HCT116 (cell line): ENCODE data around the gene TMPRSS3.

ENCODE experiments used
- CTCF ChIP-seq, 3 experiments: fragments of 200-600 bp in 1 of 3; sonication (generic) in 1 of 3; IDR thresholded peaks in 2 of 3; conservative IDR thresholded peaks in 1 of 3; 2 replicates each; pipeline ENCODE4 v1.5.1; 2012 to 2017; ENCODE audit warnings: low read depth in 2 of 3, low read length in 2 of 3, antibody characterized with exemption in 1 of 3, borderline replicate concordance in 1 of 3, control low read depth in 1 of 3, mild to moderate bottlenecking in 1 of 3, mixed read lengths in 1 of 3, mixed run types in 1 of 3, moderate library complexity in 1 of 3; ENCODE audit not compliant: insufficient read depth in 1 of 3
- EGR1 ChIP-seq: IDR thresholded peaks from 2 replicates; pipeline ENCODE4 v1.6.1; 2012; ENCODE audit warnings: low read depth
- ELF1 ChIP-seq: IDR thresholded peaks from 2 replicates; pipeline ENCODE4 v1.6.1; 2012; ENCODE audit warnings: low read depth, borderline replicate concordance
- EZH2 ChIP-seq: fragments of 200-600 bp; sonication (generic); IDR thresholded peaks from 2 replicates; pipeline ENCODE4 v1.6.1; 2017; ENCODE audit warnings: antibody characterized with exemption, mixed run types
- EZH2phosphoT487 ChIP-seq: fragments of 200-600 bp; IDR thresholded peaks from 2 replicates; pipeline ENCODE4 v1.6.1; 2018; ENCODE audit warnings: antibody characterized with exemption, borderline replicate concordance
- POLR2A ChIP-seq: IDR thresholded peaks from 2 replicates; pipeline ENCODE4 v1.7.0; 2011; ENCODE audit warnings: borderline replicate concordance; ENCODE audit not compliant: insufficient read depth, insufficient read length; ENCODE audit errors: extremely low read depth
- POLR2AphosphoS5 ChIP-seq: IDR thresholded peaks from 2 replicates; pipeline ENCODE4 v1.6.1; 2011; ENCODE audit warnings: mild to moderate bottlenecking, low read depth, low read length, moderate library complexity
- RAD21 ChIP-seq: IDR thresholded peaks from 2 replicates; pipeline ENCODE4 v1.6.1; 2012; ENCODE audit warnings: low read depth, mild to moderate bottlenecking
- REST ChIP-seq: IDR thresholded peaks from 2 replicates; pipeline ENCODE4 v1.6.1; 2012; ENCODE audit warnings: low read depth
- SIN3A ChIP-seq: IDR thresholded peaks from 2 replicates; pipeline ENCODE4 v1.6.1; 2012; ENCODE audit warnings: low read depth
- SP1 ChIP-seq: IDR thresholded peaks from 2 replicates; pipeline ENCODE4 v1.6.1; 2012; ENCODE audit warnings: low read depth
- YY1 ChIP-seq: IDR thresholded peaks from 2 replicates; pipeline ENCODE4 v1.6.1; 2011; ENCODE audit warnings: low read length, low read depth, moderate library complexity, mild to moderate bottlenecking; ENCODE audit not compliant: insufficient replicate concordance; ENCODE audit errors: extremely low read depth
- ZFX ChIP-seq: fragments of 450-650 bp; IDR thresholded peaks from 2 replicates; pipeline ENCODE4 v1.6.1; 2017
- TF ChIP-seq, protein P1 (sequence below): IDR thresholded peaks from 2 replicates; pipeline ENCODE4 v1.6.1; 2012

DNA sequence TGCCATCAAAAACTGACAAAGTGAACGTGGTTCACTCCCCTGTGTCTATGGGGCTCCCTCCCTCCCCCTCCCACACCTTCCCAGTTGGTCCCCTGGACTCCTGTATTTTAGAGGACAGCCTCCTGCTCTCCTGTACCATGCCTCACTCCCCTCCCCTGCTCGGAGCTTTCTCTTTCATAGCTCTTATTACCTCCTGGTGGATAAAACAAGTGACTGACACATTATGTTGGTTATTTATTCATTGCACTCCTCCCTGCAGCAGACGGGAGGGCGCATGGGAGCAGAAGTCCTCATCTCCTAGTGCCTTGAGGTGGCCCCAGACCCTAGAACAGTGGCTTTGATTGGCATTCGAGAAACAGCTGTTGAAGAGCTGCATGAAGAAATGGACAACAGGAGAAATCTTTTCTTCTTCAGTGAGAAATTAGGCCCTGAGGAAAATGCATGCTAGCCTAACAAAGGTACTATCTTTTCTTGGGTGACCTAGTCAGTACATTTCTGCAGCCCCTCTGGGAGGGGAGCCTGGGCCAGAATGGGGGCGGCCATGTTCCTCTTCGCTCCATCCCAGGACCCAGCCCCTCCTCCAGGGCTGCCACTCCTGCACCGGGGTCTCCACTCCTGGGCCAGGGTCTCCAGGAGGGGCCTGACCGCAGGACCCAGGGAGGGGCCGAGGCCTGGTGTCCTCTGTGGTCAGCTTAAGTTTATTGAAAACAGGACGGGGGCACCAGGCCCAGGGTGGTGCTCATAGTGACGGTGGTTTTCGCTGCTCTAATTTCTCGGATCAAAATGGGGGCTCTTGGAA, 28.3 kb downstream of the TMPRSS3 start:
- TF ChIP-seq REST (no peak), POLR2A (no peak), CTCF (IDR thresholded peaks at IDR 0.05 in 2 of 3, conservative IDR thresholded peaks at IDR 0.05 in 1 of 3; ENCODE audit: borderline replicate concordance in 1 of 3, insufficient read depth in 1 of 3, low read depth in 2 of 3, low read length in 2 of 3) (no peak), SP1 (no peak), EZH2 (no peak), POLR2AphosphoS5 (no peak), YY1 (no peak), ELF1 (no peak), EZH2phosphoT487 (no peak), ZFX (no peak), EGR1 (no peak), SIN3A (no peak), RAD21 (no peak)
- TF ChIP-seq, protein P1, sequence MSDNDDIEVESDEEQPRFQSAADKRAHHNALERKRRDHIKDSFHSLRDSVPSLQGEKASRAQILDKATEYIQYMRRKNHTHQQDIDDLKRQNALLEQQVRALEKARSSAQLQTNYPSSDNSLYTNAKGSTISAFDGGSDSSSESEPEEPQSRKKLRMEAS, result no peak
